ENCODE measurements around the gene DENND1C.
"Not testable (repeated sequence)": the region's sequence is repeated elsewhere in the genome, so short reads cannot be mapped to it uniquely, and the experiment has no call there.

The DENND1C gene

DNA sequence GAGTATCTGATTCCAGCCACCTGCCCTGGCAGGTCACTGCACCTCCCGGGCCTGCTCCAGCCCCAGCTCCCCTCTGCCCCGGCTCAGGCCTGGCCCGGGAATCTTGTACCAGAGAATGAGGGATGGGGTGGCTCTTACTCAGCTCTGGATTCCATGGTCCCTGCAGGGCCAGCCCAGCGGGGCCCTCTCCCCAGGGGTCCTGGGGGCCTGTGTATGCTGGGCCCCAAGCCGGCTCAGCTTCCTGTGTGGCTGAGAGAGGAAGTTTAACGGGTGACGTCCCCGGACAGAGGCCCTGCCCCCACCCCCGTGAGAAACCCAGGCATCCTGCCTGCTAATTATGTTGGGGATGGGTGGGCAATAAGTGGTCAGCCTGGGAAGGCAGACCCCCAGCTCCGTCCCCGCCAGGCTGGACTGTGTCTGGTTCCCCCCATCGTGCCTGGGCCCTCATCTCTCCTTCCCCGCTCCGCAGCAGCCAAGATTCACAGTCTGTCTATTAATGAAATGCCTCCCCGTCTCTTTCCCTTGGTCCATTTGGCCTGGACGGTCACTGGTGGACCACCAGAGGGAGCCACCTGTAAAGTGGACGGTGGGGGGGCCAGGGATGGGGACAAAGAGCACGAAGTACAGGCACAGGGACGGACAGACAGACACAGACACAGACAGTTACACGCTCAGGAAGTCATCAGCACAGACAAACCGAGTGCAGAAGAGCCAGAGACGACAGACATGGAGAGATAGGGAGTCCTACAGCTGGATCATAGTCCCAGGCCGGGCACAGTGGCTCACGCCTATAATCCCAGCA is at the start of gene DENND1C:
DENND1C (minus strand) TSS at position 247 of the 802 bp plus-strand sequence; CDS start at position 155, 92 bp downstream.
- no peak for DNase-seq

DNA sequence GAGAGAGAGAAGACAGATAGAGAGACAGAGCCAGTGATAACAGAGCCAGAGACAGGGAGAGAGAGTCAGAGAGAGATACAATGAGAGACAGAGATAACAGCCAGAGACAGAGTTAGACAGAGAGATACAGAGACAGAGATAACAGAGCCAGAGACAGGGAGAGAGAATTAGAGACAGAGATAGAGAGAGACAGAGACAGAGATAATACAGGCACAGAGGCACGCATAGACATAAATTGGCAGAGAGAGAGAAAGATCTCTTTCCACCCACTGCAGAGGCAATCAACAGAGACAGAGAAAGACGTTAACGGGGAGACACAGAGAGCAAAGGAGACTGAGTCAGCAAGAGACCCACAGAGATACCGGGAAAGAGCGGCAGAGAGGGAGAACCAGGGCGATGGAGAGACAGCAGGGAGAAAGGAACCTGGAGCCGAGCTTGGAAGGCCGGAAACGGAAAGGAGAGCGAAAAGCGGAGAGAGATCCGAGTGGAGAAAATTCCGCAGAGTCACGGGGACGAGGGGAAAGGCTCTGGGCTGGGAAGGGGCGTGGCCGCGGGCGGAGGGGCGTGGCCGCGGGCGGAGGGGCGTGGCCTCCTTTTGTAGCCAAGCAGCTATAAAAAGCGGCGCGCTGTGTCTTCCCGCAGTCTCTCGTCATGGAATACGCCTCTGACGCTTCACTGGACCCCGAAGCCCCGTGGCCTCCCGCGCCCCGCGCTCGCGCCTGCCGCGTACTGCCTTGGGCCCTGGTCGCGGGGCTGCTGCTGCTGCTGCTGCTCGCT is 49.0 kb upstream of the DENND1C start, which contains the start of gene TNFSF9:
TNFSF9 (plus strand) TSS at position 641 of the 777 bp plus-strand sequence; CDS start at position 652, 11 bp downstream.
- DNase-seq: no peak

GRCh38 chr19:6529937-6530385 is 48.4 kb upstream of the DENND1C start:
- DNase-seq: no peak

- no peak for DNase-seq
Observed at GRCh38 chr19:6529351-6529750, 47.8 kb upstream of the DENND1C start.

DNA sequence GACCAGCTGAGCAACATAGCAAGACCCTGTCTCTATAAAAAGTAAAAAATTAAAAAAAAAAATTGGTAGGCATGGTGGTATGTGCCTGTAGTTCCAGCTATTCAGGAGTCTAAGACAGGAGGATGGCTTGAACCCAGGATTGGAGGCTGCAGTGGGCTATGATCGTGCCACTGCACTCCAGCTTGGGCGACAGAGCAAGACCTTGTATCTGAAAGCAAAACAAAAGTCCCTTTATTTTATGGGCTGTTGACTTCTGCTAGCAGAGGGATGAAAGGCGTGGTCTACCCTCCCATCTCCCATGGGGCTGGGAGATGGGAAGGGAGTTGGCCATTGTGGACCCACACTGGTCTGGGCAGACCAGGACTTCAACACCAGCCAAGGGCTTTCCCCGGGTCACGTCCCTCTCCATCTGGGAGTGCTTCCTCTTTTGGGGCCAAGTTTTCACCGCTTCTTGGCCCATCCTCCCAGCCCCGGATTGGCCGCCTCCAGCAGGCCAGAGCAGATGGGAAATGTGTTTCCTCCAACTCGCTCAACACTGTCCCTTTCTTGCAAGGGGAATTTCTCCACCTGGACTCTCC is 47.0 kb upstream of the DENND1C start:
- DNase-seq: no peak

GRCh38 chr19:6527893-6528543 is 46.4 kb upstream of the DENND1C start:
- no peak for DNase-seq

GRCh38 chr19:6524311-6524710 is 42.7 kb upstream of the DENND1C start:
- DNase-seq: no peak

DNA sequence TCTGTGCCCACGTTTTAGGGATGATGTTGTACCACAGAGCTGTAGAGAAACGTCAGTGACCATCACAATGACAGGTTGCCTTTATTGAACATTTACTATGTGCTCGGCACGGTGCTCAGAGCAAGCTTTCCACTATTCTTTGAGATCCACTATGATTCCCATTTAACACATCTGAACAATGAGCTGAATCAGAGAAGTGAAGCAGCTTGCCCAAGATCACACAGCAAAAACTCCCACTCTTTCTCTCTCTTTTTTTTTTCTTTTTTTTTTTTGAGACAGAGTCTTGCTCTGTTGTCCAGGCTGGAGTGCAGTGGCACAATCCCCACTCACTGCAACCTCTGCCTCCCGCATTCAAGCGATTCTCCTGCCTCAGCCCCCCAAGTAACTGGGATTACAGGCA is 41.1 kb upstream of the DENND1C start:
- no peak for DNase-seq

- no peak for DNase-seq
Observed at GRCh38 chr19:6521718-6522646, 40.4 kb upstream of the DENND1C start.

GRCh38 chr19:6519289-6519688 is 37.7 kb upstream of the DENND1C start:
- DNase-seq: no peak

DNA sequence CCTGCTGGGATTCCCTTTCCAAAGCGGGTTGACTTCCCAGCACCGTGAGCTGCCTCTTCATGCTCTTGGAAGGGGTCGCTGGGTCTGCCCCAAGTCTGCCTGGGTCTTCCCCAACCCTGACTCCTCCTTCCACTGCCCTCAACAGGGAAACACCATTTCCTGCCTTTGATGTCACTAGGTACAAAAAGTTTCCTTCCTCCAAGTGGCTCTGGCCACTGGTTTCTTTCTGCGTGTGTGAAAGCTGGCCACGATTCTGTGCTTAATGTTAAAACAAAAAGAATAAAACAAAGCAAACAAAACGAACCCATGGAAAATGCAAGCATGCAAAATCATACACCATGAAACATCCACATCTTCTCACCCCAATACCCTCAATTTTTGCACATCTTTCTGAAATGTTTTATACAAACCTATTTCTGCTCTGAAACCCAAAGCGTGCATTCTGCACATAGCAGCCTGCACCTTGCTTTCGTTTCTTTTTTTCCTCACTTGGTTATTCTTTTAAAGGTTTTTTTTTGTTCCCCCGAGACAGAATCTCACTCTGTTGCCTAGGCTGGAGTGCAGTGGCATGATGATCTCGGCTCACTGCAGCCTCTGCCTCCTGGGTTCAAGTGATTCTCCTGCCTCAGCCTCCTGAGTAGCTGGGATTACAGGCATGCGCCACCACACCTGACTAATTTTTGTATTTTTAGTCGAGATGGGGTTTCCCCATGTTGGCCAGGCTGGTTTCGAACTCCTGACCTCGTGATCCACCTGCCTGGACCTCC is 36.7 kb upstream of the DENND1C start:
- DNase-seq: no peak

DNA sequence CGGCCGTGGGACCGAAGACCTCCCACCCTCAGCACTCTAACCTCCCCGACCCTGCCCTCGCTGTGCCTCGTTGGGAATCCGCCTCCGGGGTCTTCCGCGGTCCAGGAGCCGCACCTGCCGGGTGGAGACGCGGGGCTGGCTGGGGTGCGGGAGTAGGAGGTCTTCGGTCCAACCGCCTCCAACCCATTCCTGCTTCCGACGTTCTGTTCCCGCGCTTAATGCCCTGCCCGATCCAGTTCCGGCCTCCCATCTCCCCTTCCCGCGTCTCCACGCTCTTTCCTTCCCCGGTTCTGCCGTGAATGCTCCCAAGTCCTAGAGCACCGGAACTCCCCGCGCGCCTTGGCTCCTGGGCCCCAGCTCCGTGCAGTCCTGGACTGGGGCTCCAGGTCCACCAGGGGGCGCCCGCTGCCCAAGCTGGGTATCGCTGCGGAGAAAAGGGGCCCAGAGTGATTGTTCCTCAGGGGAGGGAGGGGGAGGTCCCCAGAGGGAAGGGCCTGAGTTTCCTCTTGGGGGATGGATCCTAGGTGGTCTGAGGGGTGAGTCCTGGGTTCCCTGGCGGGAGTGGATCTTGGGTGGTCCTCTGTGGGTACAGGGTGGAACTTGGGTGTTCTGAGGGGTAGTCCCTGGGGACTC is 35.2 kb upstream of the DENND1C start:
- peak; percentile 41 for DNase-seq

DNA sequence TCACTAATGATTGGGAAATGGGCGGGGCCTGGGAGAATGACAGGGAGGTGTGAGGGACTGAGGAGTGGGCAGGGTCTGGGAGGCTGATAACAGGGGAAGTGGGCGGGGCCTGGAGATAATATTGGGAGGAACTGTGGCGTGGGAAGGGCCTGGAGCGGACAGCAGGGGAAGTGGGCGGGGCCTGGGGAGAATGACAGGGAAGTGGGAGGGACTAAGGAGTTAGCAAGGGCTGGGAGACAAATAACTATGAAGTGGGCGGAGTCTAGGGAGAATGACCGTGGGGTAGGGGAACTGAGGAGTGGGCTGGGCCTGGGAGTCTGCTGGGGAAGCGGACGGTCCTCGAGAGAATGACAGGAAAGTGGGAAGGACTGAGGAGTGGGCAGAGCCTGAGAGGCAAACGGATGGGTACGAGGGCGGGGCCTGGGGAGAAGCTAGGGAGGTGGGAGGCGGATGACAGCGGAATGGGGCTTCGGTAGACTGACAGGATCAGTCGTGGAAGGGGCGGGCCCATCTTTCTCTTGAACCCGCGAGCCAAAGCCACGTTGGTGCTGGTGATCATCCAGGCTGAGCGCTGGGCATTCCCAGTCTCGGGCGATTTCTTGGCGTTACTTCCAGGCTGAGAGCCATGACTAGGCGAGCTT is 34.6 kb upstream of the DENND1C start:
- DNase-seq: no peak

- DNase-seq: no peak
Observed at GRCh38 chr19:6514926-6515544, 33.4 kb upstream of the DENND1C start.

DNA sequence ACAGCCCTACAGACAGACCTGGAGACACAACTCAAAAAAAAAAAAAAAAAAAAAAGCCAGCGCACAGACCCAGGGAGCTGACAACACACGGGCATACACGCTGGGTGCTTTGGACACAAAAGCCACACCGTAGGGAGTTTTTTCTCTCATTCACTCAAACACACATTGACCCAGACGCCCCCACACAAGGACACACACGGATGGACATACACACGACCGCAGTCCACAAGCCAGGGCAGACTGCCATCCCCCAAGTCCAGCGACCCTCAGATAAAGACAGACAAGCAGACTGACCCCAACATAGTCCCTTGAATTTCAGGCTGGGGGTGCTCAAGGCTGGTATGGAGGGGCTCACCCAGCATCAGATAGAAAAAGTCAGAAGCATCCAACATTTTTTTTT is 32.5 kb upstream of the DENND1C start:
- no peak for DNase-seq

GRCh38 chr19:6510618-6511017 is 29.0 kb upstream of the DENND1C start:
- DNase-seq: no peak

- no peak for DNase-seq
Observed at GRCh38 chr19:6509118-6509971, 27.8 kb upstream of the DENND1C start.

DNA sequence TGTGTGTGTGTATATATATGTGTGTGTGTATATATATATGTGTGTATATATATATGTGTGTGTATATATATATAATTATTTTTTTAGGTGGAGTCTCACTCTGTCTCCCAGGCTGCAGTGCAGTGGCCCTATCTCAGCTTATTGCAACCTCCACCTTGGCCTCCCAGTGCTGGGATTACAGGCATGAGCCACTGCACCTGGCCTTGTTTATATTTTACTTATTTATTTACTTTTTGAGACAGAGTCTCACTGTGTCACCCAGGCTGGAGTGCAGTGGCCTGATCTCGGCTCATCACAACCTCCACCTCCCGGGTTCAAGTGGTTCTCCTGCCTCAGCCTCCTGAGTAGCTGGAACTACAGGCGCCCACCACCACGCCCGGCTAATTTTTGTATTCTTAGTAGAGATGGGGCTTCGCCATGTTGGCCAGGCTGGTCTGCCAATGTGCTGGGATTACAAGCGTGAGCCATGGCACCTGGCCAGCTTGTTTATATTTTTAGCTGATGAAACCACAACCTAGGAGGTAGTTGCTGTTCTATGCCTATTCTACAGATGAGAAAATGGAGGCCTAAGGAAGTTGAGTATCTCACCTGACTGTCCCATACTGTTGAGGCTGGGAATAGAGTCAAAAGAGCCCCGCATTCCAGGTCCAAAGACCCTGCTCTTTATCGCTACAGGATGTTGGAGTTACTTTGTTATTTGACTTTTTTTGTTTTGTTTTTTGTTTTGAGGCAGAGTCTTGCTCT is 26.6 kb upstream of the DENND1C start:
- DNase-seq: not testable (repeated sequence)
